ENCODE results near the gene TMEM131L.

Gene TMEM131L

DNA sequence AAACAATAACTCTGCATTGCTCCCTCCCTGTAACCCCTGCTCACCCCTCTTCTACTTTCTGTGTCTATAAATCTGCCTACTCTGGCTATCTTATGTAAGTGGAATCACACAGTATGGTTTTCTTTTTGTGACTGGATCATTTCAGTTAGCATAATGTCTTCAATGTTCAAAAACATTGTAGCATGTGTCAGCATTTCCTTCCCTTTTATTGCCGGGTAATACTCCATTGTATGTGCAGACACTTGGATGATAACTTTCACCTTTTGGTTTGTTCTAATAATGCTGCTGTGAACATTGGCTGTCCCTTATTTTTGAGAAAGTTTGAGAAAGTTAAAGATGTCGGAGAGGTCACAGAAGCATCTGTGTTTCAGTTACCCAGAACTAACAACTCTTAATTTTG is 157.3 kb downstream of the TMEM131L start:
- no peak for DNase-seq

DNA sequence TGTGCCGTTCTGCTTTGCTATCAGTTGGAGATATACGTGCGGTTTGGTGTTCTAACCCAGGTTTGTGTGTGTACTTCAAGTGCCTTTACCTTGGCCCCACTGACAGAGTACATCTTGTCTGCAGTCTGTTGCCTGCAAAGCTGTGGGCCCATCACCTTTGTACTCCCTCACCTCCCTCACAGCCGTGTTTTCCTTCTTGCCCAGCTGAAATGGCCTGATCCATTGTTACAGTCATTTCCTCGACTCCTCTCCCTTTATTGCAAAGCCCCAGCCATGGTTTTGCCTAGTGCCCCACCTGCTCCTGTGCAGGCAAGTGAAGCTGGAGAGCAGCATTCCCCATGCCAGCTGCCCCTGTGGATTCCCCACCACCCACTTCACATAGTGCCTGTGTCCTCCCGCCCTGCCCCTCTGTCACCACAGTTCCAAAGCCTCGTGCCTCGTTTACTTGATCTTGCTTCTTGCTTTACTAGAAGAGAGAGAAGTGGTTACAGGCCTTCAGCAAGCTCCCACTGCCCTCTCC is 162.7 kb downstream of the TMEM131L start:
- DNase-seq, result no peak

DNA sequence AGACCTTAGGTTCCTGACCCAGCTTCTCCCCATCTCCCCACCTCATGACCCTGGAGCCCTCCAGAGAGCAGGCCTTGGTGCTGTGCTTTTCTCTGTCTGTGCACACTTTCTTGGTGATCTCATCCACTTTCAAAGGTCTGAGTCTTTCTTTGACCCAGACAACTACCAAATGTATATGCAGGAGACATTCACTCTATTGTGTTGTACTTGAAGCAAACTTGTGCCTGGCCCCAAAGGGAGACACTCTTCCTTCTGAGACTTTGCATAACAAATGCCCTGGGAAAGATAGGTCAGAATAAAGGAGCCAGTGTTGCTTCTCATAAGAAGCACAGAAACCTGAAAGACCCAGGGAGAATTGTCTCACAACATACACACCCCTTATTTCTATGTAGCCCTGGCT is 163.6 kb downstream of the TMEM131L start:
- DNase-seq, result no peak

DNA sequence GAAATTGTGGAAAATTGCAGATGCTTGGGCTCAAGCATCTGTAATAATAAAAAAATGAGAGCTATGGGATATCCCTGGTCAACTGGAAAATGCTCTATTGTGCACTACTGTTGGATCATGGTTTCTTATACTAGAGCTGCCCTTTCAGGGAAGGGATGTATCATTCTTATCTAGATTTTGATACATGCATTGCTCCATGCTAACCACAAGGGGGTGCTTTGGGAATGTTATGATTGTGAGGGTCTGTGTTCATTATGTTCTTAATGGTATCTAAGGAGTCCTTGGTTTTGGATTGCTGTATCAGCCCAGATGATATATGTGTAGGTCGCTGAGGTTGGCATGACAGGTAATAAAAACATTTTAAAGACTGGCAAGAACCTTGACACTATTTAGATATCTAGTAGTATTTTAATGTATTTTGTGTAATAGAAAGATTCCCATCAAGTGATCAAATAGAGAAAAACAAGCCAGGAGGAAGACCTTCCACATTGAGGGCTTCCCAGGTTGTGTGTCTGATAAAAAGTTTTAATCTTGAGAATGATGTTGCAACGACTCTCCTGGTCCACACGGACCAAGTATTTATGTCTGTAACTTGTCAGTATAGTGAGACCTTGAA is 168.7 kb downstream of the TMEM131L start:
- no peak for DNase-seq

GRCh38 chr4:153635846-153636245 is 169.7 kb downstream of the TMEM131L start:
- DNase-seq, result no peak

DNA sequence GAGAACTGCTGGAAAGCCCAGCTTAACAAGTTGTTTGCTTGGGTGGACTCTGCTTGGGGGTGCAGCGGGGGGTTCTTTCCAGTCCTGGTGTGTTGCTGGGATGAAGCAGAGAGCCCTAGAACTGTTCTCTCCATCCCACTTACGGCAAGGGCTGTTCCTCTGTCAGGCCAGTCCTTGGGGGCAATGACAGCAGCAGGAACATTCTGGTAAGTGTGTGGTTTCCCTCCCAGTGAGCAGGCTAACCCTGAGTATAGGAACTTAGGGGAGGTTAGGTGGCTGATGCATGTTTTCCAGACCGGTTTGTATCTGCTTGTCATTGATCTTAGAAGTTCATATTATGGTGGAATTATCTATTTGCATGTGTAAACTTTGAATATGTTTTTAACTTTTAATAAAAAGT is 171.0 kb downstream of the TMEM131L start:
- no peak for DNase-seq

GRCh38 chr4:153638011-153638410 is 171.9 kb downstream of the TMEM131L start:
- no peak for DNase-seq

DNA sequence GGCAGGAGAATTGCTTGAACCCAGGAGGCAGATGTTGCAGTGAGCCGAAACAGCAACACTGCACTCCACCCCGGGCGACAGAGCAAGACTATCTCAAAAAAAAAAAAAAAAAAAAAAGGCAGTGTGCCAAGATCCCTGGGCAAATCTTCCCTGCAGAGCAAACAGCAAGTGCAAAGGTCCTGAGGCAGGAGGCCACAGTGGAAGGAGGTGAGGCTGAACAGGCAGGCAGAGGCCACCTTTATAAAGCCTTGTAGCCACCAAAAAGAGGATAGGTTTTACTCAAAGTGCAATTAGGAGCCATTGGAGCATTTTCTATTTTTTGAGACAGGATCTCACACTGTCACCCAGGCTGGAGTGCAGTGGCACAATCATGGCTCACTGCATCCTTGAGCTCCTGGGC is 172.8 kb downstream of the TMEM131L start:
- no peak for DNase-seq

DNA sequence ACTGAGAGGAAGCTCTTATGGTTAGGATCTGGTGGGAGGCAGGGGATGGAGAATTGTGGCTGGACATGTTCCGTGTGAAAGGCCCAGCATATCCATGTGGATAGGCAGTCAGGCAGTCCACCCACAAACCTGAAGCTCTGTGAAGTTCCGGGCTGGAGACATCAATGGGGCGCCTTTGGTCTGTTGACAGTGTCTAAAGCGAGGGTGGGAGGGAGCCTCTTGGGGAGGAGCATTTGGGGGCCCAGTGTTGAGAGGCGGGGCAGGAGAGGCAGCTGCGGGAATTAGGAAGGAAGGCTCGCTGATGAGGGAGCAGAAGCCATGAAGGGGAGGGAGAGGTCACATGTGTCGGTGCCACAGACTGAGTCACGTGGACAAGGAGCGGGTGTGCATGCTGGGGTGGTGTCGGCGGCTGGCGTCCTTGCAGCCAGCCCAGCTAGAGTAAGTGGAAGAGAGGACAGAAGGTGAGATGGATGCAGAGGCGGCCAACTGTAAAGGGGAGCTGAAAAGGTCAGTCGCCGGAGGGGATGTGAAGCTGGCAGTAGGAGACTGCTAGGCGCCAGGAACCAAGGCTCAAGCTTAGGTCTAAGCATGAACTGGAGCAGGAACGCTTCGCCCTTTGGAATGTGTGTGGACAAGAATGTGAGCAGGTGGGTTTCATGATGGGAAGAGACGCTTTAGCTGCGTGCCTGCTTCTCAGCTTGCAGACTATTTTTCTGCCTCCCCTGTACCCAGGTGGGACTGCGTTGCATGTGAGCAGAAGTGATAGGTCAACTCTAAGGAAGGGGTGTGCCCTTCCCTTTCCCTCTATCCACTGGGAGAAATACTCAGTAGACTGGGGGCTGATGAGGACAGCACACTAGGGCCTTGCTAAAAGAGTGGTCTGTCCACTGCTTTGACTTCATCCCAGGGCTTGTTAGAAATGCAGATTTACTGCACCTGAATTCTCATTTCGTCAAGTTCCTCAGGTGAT is 174.0 kb downstream of the TMEM131L start:
- DNase-seq, result no peak

DNA sequence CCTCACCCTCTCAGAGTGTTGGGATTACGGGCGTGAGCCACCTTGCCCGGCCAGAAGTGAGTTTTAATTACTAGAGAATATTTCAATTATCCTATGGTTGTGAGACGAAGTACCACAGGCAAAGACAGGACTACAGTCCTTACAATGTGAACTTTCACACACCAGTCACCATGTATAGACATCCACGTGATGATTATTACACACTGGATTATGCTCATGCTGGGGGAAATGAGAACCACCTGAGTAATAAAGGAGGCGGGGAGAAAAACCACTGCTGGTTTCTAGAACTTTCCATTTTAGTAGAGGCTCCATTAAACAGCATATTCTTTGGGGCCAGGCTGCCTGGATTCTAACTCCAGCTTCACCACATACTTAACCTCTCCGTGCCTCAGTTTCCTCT is 175.4 kb downstream of the TMEM131L start:
- DNase-seq, result no peak

DNA sequence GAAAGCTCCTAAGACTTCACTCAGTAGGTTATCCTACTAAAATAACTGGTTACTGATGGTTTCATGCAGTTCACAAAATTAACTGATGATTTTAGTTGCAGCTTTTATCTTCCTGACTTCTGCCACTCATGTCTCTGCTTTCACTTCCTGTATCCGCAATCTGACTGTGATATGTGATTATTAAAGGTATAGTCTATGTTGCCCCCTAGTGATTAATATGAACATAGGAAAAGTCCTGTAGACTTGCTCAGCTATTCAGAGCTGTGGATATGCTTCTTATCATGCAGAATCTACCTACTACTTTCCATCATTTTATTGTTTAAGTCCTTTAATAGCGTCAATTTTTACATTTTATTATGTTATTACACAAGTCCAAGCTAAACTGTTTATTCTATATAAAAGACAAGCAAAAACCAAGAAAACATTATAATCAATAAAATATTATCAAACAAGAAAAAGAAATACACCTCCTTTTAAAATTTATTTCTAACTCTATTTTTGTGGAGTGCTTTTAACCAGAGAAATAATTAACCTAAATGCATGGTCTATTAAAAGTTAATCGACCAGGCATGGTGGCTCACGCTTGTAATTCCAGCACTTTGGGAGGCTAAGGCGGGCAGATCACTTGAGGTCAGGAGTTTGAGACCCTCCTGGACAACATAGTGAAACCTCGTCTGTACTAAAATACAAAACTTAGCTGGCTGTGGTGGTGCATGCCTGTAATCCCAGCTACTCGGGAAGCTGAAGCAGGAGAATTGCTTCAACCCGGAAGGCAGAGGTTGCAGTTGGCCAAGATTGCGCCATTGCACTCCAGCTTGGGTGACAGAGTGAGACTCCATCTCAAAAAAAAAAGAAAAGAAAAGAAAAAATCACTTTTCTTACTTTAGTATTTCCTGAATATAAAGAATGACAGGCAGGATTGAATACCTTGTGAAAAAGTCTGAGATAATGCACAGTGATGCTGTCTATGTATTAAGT is 177.5 kb downstream of the TMEM131L start:
- no peak for DNase-seq

GRCh38 chr4:153645183-153645582 is 179.0 kb downstream of the TMEM131L start:
- no peak for DNase-seq

- no peak for DNase-seq
These were observed 180.1 kb downstream of the TMEM131L start for GRCh38 chr4:153646261-153646660.

GRCh38 chr4:153646978-153647377 is 180.8 kb downstream of the TMEM131L start:
- DNase-seq, result no peak

GRCh38 chr4:153647975-153648374 is 181.8 kb downstream of the TMEM131L start:
- DNase-seq, result no peak

DNA sequence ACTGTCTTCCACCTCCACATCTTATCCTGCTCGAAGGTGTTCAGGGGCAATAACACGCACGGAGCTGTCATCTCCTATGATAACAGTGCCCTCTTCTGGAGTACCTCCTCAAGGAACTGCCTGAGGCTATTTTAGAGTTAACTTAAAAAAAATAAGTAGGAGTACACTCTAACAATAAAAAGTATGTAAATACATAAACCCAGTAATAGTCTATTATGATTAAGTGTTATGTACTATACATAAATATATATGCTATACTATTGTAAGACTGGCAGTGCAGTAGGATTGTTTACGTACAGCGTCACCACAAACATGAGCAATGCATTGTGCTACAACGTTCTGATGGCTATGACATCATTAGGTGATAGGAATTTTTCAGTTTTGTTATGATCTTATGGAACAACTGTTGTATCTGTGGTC is 183.4 kb downstream of the TMEM131L start:
- no peak for DNase-seq

- DNase-seq, result no peak
These were observed 185.0 kb downstream of the TMEM131L start for GRCh38 chr4:153651116-153651515.

- DNase-seq, result no peak
These were observed 185.4 kb downstream of the TMEM131L start for GRCh38 chr4:153651587-153651986.

DNA sequence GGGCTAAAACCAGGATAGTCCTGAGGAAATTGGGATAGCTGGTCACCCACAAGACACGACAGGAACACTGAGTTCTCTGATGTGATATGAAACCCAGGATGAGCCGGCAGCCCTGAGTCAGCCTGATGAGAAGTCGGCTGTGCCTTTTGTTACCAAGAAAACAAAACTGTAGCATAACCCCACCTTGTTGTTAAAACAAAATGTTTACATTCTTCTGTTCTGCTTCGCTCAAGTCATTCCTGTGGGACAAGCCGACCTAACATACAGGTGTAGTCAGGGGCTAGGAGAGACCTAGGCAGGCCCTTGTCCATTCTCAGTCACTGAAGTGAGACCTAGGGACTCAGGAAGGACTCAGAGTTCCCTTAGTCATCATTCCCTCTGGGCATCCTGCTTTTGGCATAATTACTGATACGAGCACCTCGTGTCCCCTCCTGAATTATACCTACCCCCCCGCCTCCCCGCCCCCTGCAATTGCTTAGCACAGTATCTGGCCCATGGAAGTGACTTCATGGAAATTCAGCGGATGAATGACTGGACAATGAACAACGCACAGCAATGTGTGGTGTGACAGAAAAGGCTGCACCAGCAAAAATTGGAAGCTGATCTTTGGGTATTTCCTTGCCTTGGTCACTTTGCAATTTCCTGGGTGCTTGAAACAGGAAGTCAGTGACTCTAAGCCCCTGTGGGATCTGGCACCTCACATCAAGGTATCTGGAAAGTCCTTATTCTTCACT is 186.1 kb downstream of the TMEM131L start:
- DNase-seq, result no peak

DNA sequence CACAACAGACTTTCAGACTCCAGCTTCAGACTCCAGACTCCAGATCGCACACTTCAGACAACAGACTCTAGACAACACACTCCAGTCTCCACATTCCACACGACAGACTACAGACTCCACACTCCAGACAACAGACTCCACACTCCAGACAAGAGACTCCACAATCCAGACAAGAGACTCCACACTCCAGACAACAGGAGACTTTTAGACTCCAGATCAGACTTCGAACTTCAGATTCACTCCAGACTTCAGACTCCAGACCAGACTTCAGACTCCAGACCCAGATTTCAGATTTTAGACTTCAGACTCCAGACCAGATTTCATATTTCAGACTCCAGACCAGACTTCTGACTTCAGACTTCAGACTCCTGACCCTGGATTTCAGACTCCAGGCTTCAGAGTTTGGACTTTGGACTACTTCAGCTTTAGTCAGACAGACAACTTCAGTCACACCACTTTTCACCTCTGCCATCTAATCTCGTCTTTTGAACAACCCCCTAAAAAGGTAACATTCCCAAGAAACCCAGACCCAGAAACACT is 188.9 kb downstream of the TMEM131L start:
- no peak for DNase-seq

GRCh38 chr4:153655928-153656327 is 189.8 kb downstream of the TMEM131L start:
- no peak for DNase-seq
